Measurements from ENCODE around the gene ZYX. TPM values are rescaled to one million over a fixed set of nuclear protein-coding genes. Genes with fewer than 3 reads are reported as not detected.

The ZYX gene
- total RNA-seq, 1 donor from 2014 or later: 86.2 TPM

DNA sequence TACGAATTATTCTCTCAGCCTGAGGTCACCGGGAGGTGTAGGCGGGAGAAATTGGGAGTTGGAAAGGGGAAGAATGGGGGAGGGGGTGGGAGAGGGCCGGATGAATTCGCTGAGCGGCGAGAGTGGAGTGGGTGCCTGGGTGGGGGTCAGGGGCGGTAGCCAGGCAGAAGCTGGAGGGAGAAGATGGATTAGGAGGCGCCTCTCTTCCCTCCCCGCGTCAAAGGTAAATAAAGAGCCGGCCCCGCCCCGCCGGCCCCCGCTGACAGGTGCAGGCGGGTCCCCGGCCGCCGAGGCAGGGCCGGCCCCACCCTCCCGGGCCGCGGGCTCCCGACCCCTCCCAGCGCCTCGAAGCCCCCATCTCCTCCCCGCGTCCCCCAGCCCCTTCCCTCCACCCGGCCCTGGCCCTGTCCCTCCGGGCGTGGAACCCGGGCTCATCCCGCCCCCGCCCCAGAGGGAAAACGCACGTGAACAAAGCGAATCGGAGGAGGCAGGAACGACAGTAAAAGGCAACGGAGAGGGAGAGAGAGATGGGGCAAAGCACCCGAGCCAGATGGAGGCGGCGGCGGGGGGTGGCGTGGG is 19.5 kb upstream of the ZYX start:
- Histone ChIP-seq H3K27ac (no peak overlapping the region), H3K4me3 (peak overlapping the region; percentile 62 to 75), H3K4me1 (peaks cover 11% of the 10 kb centered on the region), H3K27me3 (no peaks in the 10 kb centered on the region), H3K36me3 (no peaks in the 10 kb centered on the region), H3K9me3 (no peaks in the 10 kb centered on the region)
- DNase-seq (ENCODE audit: extremely low spot score in 2 of 2): no peak
- TF ChIP-seq, protein P1, sequence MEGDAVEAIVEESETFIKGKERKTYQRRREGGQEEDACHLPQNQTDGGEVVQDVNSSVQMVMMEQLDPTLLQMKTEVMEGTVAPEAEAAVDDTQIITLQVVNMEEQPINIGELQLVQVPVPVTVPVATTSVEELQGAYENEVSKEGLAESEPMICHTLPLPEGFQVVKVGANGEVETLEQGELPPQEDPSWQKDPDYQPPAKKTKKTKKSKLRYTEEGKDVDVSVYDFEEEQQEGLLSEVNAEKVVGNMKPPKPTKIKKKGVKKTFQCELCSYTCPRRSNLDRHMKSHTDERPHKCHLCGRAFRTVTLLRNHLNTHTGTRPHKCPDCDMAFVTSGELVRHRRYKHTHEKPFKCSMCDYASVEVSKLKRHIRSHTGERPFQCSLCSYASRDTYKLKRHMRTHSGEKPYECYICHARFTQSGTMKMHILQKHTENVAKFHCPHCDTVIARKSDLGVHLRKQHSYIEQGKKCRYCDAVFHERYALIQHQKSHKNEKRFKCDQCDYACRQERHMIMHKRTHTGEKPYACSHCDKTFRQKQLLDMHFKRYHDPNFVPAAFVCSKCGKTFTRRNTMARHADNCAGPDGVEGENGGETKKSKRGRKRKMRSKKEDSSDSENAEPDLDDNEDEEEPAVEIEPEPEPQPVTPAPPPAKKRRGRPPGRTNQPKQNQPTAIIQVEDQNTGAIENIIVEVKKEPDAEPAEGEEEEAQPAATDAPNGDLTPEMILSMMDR (IDR thresholded peaks at IDR 0.05): no peak
- TF ChIP-seq POLR2AphosphoS5 (IDR thresholded peaks at IDR 0.05; ENCODE audit: insufficient read depth in 1 of 2, low read depth in 1 of 2) (no peak), POLR2A (IDR thresholded peaks at IDR 0.05) (no peak)
- intact Hi-C loops (cut with DNase I): loop anchor here (10.0 kb wide), 1 partner anchor 53 kb away; no protein-coding TSS in a partner anchor

DNA sequence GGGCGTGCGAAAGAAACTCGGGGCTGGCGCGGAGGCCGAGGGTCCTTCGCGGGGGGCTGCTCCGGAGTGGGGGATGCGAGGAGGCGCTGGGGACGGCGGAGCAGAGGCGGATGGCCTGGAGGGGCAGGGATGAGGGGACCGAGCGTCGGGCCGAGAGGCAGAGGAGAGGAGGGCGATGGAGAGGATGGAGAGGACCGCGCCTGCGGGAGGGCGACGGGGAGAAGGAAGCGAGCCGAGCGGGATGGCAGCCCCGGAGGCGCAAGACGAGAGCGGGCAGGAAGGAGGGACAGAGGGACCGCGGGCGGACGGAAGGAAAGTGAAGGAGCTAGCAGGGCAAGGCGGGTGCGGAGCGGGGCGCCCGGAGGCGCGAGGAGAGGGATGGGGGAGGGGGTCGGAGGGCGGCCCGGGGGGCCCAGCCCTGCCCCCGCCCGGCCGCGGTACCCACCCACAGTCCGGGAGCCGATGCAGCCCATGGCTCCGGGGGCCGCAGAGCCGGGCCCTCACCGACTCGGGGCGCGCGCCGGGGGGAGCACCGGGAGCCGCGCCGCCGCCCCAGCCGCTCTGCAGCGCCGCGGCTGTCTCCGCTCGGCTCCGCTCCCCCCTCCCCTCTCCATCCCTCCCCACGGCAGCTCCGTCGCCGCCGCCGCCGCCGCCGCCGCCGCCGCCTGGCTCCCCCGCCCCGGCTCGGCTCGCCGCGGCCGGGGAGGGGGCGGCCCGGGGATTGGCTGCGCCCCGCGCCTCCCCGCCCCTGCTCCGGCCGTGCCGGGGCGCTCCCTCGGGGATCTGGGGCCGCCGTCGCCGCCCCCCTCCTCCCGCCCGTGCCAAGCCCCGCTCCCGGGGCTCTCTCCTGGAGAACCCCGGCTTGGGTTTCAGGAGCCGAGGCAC is 18.8 kb upstream of the ZYX start, which contains the start of gene FAM131B:
FAM131B (minus strand) TSS at position 583 of the 885 bp plus-strand sequence; CDS start at position 473, 110 bp downstream.
- intact Hi-C loops (cut with DNase I): loop anchor here (10.0 kb wide), 1 partner anchor 52 kb away; no protein-coding TSS in a partner anchor
- Histone ChIP-seq H3K36me3 (no peaks in the 10 kb centered on the region), H3K27me3 (no peaks in the 10 kb centered on the region), H3K4me3 (peak within 1 kb of the TSS; percentile 62 to 75), H3K27ac (no peak within 1 kb of the TSS), H3K4me1 (peaks cover 11% of the 10 kb centered on the region), H3K9me3 (no peaks in the 10 kb centered on the region)
- DNase-seq (ENCODE audit: extremely low spot score in 2 of 2): no peak
- TF ChIP-seq POLR2AphosphoS5 (IDR thresholded peaks at IDR 0.05; ENCODE audit: insufficient read depth in 1 of 2, low read depth in 1 of 2): no peak
- TF ChIP-seq, protein P1 (IDR thresholded peaks at IDR 0.05): no peak
- TF ChIP-seq POLR2A (IDR thresholded peaks at IDR 0.05): no peak

DNA sequence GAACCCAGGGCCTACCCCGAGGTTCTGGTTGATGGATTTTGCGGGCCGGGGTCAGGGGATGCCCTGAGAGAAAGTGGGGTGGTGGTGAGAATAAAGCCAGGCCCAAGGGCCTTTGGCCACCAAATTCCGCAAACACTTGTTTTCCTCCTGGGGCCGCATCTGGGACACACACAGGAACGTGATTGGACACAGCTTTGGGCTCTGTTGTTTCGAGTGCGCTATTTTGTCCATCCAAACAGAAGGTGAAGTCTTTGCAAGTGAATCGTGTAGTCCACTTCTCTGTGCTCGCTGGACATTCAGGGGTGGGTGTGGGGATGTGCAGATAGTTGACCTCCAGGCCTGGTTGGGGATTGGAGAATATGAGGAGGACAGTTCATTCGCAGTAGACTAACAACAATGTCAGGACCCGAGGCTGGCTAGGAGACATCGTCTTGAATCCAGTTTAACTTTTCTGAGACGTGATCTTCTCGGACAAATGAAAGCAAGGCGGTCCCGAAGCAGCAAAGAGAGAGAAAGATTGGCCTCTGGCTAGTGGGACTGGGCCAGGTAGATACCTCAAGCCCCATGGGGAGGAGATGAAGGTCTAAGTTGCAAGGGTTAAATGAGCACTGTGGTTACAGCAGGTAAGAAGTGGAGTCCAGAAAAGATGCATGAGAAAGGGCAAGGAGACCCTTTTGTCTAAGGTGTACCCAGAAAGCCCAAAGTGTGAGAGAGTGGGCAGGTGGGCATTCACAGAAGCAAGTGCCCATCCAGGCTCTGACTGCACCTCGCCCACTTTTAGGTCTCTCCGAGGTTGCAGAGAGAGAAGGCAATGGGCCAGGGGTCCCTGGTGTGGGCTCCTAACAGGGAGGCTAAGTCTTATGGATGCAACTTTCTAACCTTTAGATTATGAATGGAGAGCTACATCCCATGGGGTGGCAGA is 17.9 kb upstream of the ZYX start:
- no peaks in the 10 kb centered on the region for H3K36me3 ChIP-seq
- no peaks in the 10 kb centered on the region for H3K27me3 ChIP-seq
- intact Hi-C loops (cut with DNase I): loop anchor here (10.0 kb wide), 1 partner anchor 52 kb away; no protein-coding TSS in a partner anchor
- peak overlapping the region; percentile 62 to 75 for H3K4me3 ChIP-seq
- no peaks in the 10 kb centered on the region for H3K9me3 ChIP-seq
- H3K27ac ChIP-seq: no peak overlapping the region
- no peak for TF ChIP-seq POLR2A (IDR thresholded peaks at IDR 0.05)
- TF ChIP-seq, protein P1 (IDR thresholded peaks at IDR 0.05): no peak
- no peak for TF ChIP-seq POLR2AphosphoS5 (IDR thresholded peaks at IDR 0.05; ENCODE audit: insufficient read depth in 1 of 2, low read depth in 1 of 2)
- peaks cover 11% of the 10 kb centered on the region for H3K4me1 ChIP-seq
- DNase-seq (ENCODE audit: extremely low spot score in 2 of 2): no peak

DNA sequence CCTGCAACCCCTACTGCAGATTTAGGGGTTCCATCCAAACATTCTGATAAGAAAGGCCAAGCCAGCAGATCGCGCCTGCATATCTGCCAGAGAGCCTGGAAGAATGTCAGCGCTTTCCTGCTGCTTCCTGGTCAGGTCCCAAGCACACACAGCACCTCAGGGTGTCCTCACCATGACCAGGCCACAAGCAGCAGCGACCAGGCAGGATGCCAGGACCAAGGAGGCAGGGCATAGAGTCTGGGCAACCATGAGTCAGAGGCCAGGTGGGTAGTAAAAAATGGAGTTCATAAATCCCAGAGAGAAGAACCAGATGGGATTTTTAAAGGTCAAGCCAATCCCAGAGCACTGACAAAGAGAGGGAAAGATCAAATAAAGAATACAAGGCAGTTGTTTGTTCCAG is 13.2 kb upstream of the ZYX start:
- Histone ChIP-seq H3K27me3 (no peaks in the 10 kb centered on the region), H3K36me3 (no peaks in the 10 kb centered on the region), H3K27ac (no peak overlapping the region), H3K4me1 (no peaks in the 10 kb centered on the region), H3K9me3 (no peaks in the 10 kb centered on the region), H3K4me3 (no peak overlapping the region)
- intact Hi-C loops (cut with DNase I): loop anchor here (10.0 kb wide), 1 partner anchor 47 kb away; no protein-coding TSS in a partner anchor
- TF ChIP-seq POLR2AphosphoS5 (IDR thresholded peaks at IDR 0.05; ENCODE audit: insufficient read depth in 1 of 2, low read depth in 1 of 2) (no peak), POLR2A (IDR thresholded peaks at IDR 0.05) (no peak)
- TF ChIP-seq, protein P1 (IDR thresholded peaks at IDR 0.05): no peak
- DNase-seq (ENCODE audit: extremely low spot score in 2 of 2): no peak

Data from vagina (tissue), 2 donors.